Measurements from ENCODE around the gene PTPRN2. TPM values are rescaled to one million over a fixed set of nuclear protein-coding genes. Genes with fewer than 3 reads are reported as not detected.
"Not testable (repeated sequence)": the region's sequence is repeated elsewhere in the genome, so short reads cannot be mapped to it uniquely, and the experiment has no call there.

Gene PTPRN2
- total RNA-seq (ENCODE audit: low replicate concordance): 0.09 and 2.5 TPM in 2 replicates

GRCh38 chr7:158587162-158588084 lies at the start of gene PTPRN2:
Gene PTPRN2, minus strand, starts transcription at chr7:158587823.
- peak; percentile 39 for DNase-seq (ENCODE audit: low read depth)
- peak within 1 kb of the TSS; percentile 54 for H3K4me3 ChIP-seq (ENCODE audit: low read depth, low read length)
- TF ChIP-seq, protein P1, sequence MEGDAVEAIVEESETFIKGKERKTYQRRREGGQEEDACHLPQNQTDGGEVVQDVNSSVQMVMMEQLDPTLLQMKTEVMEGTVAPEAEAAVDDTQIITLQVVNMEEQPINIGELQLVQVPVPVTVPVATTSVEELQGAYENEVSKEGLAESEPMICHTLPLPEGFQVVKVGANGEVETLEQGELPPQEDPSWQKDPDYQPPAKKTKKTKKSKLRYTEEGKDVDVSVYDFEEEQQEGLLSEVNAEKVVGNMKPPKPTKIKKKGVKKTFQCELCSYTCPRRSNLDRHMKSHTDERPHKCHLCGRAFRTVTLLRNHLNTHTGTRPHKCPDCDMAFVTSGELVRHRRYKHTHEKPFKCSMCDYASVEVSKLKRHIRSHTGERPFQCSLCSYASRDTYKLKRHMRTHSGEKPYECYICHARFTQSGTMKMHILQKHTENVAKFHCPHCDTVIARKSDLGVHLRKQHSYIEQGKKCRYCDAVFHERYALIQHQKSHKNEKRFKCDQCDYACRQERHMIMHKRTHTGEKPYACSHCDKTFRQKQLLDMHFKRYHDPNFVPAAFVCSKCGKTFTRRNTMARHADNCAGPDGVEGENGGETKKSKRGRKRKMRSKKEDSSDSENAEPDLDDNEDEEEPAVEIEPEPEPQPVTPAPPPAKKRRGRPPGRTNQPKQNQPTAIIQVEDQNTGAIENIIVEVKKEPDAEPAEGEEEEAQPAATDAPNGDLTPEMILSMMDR (IDR thresholded peaks at IDR 0.05; ENCODE audit: insufficient read depth, low read length): no peak

DNA sequence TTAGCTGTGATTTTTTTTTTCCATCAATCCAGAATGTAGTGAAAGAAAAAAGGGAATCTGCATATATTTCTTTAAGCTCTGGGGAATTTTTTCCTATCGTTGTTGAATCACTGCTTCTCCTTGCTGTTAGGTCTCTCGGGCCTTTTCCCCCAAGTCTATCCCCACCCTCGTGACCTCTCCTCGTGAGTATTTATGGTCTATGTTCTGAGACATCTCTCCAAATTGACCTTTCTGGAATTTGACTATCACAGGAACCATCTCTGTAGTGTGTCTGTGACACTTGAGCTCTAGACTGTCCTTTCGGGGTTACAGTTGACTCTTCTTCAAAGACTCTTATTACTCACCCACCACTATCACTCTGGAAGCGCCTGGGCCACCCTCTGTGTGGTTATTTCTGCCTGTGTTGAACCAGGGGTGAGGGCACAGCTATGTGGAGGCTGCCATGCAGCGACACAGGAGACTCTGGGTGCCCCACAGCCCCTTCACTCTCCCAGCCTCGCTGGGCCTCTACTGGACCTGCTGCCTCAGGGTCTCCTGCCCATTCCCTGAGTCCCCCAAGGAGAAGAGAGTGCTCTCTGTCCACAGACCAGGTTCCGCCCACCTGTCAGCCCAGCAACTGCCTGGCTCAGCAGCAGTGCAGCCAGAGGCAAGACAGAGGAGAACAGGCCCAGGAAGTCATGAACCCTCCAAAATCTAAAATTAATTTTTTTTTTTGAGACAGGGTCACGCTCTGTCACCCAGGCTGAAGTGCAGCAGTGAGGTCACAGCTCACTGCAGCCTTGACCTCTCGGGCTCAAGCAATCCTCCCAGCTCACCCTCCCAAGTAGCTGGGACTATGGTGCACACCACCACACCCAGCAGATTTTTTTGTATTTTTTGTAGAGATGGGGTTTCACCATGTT lies 45.7 kb upstream of the PTPRN2 start:
- TF ChIP-seq, protein P1 (IDR thresholded peaks at IDR 0.05; ENCODE audit: insufficient read depth, low read length): no peak
- H3K4me3 ChIP-seq (ENCODE audit: low read depth, low read length): no peak overlapping the region
- DNase-seq (ENCODE audit: low read depth): no peak

DNA sequence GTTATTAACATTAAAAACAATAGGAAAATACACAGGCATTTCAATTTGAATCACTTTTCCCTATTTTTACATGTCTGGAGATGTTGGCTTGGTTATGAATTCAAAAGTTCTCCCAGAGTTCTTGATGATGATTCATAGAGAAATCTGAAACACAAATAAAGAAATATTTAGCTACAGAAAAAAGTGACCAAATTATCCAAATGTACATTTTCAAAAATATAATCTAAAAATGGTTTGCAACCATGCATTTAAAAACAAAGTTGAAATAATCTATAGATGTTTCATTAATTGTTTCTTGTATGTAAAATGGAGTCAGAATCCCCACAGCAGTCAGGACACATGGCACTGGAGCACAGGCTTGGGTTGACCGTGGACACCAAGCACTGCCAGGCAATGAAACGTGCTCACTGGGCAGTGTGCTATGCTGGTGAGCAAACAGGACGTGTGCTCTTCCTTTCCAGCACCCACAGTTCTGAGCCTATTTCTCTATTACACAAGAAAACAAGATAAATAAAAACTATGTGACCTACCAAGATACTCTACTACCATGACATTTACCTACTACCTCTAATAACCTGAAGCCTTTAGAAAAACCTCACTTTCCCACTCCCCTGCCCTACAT lies 44.1 kb upstream of the PTPRN2 start:
- TF ChIP-seq, protein P1 (IDR thresholded peaks at IDR 0.05; ENCODE audit: insufficient read depth, low read length): no peak
- no peak for DNase-seq (ENCODE audit: low read depth)
- no peak overlapping the region for H3K4me3 ChIP-seq (ENCODE audit: low read depth, low read length)

- H3K4me3 ChIP-seq (ENCODE audit: low read depth, low read length); DNase-seq (ENCODE audit: low read depth): not testable (repeated sequence)
These were observed 38.7 kb upstream of the PTPRN2 start for GRCh38 chr7:158626289-158626688.

DNA sequence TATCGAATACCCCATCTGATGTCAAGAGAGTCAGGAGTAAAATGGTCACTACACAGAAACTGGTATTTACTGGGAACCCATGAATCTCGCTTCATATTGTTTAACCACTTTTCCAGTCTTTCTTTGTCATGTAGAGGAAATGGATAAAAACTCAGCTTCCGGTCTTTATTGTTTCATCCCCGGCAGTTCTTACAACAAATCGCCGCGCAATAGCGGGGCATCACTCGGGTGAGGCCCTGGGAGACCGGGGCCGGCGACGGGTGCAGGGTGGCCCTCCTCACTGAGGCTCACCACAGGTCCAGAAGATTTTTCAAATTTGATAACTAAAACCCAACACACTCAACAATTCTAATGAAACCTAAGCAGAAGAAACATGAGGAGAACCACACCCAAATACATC lies 35.6 kb upstream of the PTPRN2 start:
- TF ChIP-seq, protein P1 (IDR thresholded peaks at IDR 0.05; ENCODE audit: insufficient read depth, low read length): no peak
- H3K4me3 ChIP-seq (ENCODE audit: low read depth, low read length): no peak overlapping the region
- no peak for DNase-seq (ENCODE audit: low read depth)

- H3K4me3 ChIP-seq (ENCODE audit: low read depth, low read length): no peak overlapping the region
- TF ChIP-seq, protein P1 (IDR thresholded peaks at IDR 0.05; ENCODE audit: insufficient read depth, low read length): no peak
- no peak for DNase-seq (ENCODE audit: low read depth)
These were observed 33.3 kb upstream of the PTPRN2 start for GRCh38 chr7:158620839-158621441.

Data from fibroblast of the aortic adventitia (primary cell).